Peyer's patch (tissue), 4 donors: ENCODE measurements around the gene IL21R.

ENCODE experiments used
- CTCF ChIP-seq, 6 experiments: fragments of 450-650 bp in 4 of 6; fragments of 200-600 bp in 2 of 6; sonication (generic) in 1 of 6; IDR thresholded peaks; one replicate each; pipeline ENCODE4 v1.5.1; 2017 to 2019; ENCODE audit warnings: antibody characterized with exemption in 6 of 6, mild to moderate bottlenecking in 3 of 6, moderate library complexity in 1 of 6
- POLR2A ChIP-seq, 2 donors: fragments of 450-650 bp; IDR thresholded peaks; one replicate each; pipeline ENCODE4 v1.5.1; 2017; ENCODE audit warnings: antibody characterized with exemption in 2 of 2, mild to moderate bottlenecking in 2 of 2, moderate library complexity in 2 of 2

GRCh38 chr16:27410761-27411160 lies 8.8 kb downstream of the IL21R start:
- TF ChIP-seq POLR2A (IDR thresholded peaks at IDR 0.05), result no peak
- TF ChIP-seq CTCF (IDR thresholded peaks at IDR 0.05), result no peak
